HG03432 (cell line): Measurements from ENCODE around the gene C5.

ENCODE experiments used
- ATAC-seq: cut with Tn5 transposase; IDR thresholded peaks from one replicate; pipeline ENCODE4 v1.9.1; 2021; ENCODE audit warnings: mild to moderate bottlenecking, moderate library complexity; ENCODE audit not compliant: unreplicated experiment

Gene C5

GRCh38 chr9:120914396-120914795, 135.7 kb downstream of the C5 start:
- ATAC-seq: no peak

GRCh38 chr9:120913647-120914264, 136.3 kb downstream of the C5 start:
- no peak for ATAC-seq

- no peak for ATAC-seq
Measured at GRCh38 chr9:120912958-120913646, 137.0 kb downstream of the C5 start.

GRCh38 chr9:120911295-120911837, 138.7 kb downstream of the C5 start:
- ATAC-seq: no peak

GRCh38 chr9:120910643-120911042, 139.4 kb downstream of the C5 start:
- no peak for ATAC-seq

GRCh38 chr9:120909904-120910303, 140.2 kb downstream of the C5 start:
- ATAC-seq: no peak

GRCh38 chr9:120905315-120906164, 144.5 kb downstream of the C5 start:
- no peak for ATAC-seq

GRCh38 chr9:120904978-120905301, 145.1 kb downstream of the C5 start:
- ATAC-seq: no peak

GRCh38 chr9:120904061-120904977, 145.8 kb downstream of the C5 start:
- no peak for ATAC-seq

- no peak for ATAC-seq
Measured at GRCh38 chr9:120902569-120903535, 147.2 kb downstream of the C5 start.
